Mucosa of descending colon (tissue), 3 donors: ENCODE measurements around the gene ACOXL. TPM values are rescaled to one million over a fixed set of nuclear protein-coding genes. Genes with fewer than 3 reads are reported as not detected.

Experiments
- ATAC-seq: fragments of 200-7000 bp; cut with Tn5 transposase; one replicate; pipeline ENCODE4 v1.9.1; 2020; ENCODE audit warnings: mild to moderate bottlenecking, moderate library complexity
- DNase-seq, 3 donors: peaks; one replicate each; pipeline ENCODE4 v3.0.0-alpha.2; 2020
- H3K36me3 ChIP-seq: fragments of 200-600 bp; one replicate; pipeline ENCODE4 v1.8.0; 2021; ENCODE audit warnings: low read depth, mild to moderate bottlenecking
- H3K4me1 ChIP-seq: fragments of 200-600 bp; one replicate; pipeline ENCODE4 v1.8.0; 2021; ENCODE audit warnings: low read depth, mild to moderate bottlenecking
- H3K4me3 ChIP-seq: fragments of 200-600 bp; one replicate; pipeline ENCODE4 v1.8.0; 2021; ENCODE audit warnings: mild to moderate bottlenecking
- H3K9me3 ChIP-seq: fragments of 200-600 bp; one replicate; pipeline ENCODE4 v1.8.0; 2021; ENCODE audit warnings: mild to moderate bottlenecking
- CTCF ChIP-seq: fragments of 200-600 bp; IDR thresholded peaks from one replicate; pipeline ENCODE4 v1.8.0; 2022; ENCODE audit warnings: antibody characterized with exemption, mild to moderate bottlenecking
- intact Hi-C, 2 donors: fragments of 100-400 bp; cut with DNase I in 1 of 2; cut with micrococcal nuclease in 1 of 2; formaldehyde crosslinking; loops; one replicate each; pipeline versions ENCODE4 v1.11.0 to v1.11.1; 2022; cut with DNase I, micrococcal nuclease
- total RNA-seq, 3 donors: library from RNA; stranded (reverse); fragmentation: NEBNext Ultra II Directional in 2 of 3; extraction: Animal tissue kit (Norgen Biotek cat#: 25700) in 2 of 3; gene quantifications; one replicate each; pipeline versions ENCODE4 v1.2.1 to v1.2.4, GENCODE V29; 2021 to 2023
- donor health status: DM: no; HTN: no; CAD: no; lungs with moderate emphysema.
- donor health status: DM: no; HTN: no; CAD: no.
- donor health status: DM: no; HTN: yes; CAD: no.

ACOXL gene
- total RNA-seq, 3 donors from 2014 or later = 0.51 to 1.2 (median 0.87) TPM

- Histone ChIP-seq H3K9me3 (no peaks in the 10 kb centered on the region), H3K36me3 (no peaks in the 10 kb centered on the region), H3K4me1 (no peaks in the 10 kb centered on the region), H3K4me3 (no peak overlapping the region)
- ATAC-seq = no peak
- intact Hi-C loops = no loop called here
- DNase-seq = no peak
- TF ChIP-seq CTCF = no peak
Measured at GRCh38 chr2:110807522-110807921, 75.1 kb downstream of the ACOXL start.

- TF ChIP-seq CTCF = no peak
- Histone ChIP-seq H3K4me1 (no peaks in the 10 kb centered on the region), H3K4me3 (no peak overlapping the region), H3K9me3 (no peaks in the 10 kb centered on the region), H3K36me3 (no peaks in the 10 kb centered on the region)
- ATAC-seq = no peak
- intact Hi-C loops = no loop called here
- DNase-seq = no peak
Measured at GRCh38 chr2:110810404-110810803, 78.0 kb downstream of the ACOXL start.

GRCh38 chr2:110812726-110813645 is 80.6 kb downstream of the ACOXL start:
- intact Hi-C loops = no loop called here
- no peak for ATAC-seq
- DNase-seq = no peak
- H3K36me3 ChIP-seq = no peaks in the 10 kb centered on the region
- TF ChIP-seq CTCF = no peak
- H3K9me3 ChIP-seq = no peaks in the 10 kb centered on the region
- H3K4me3 ChIP-seq = no peak overlapping the region
- H3K4me1 ChIP-seq = no peaks in the 10 kb centered on the region

GRCh38 chr2:110813896-110814295 is 81.5 kb downstream of the ACOXL start:
- no peak for DNase-seq

GRCh38 chr2:110815938-110816337 is 83.6 kb downstream of the ACOXL start:
- no peaks in the 10 kb centered on the region for H3K36me3 ChIP-seq
- intact Hi-C loops = no loop called here
- no peak for TF ChIP-seq CTCF
- DNase-seq (no peak), ATAC-seq (no peak)
- no peak overlapping the region for H3K4me3 ChIP-seq
- no peaks in the 10 kb centered on the region for H3K4me1 ChIP-seq
- H3K9me3 ChIP-seq = no peaks in the 10 kb centered on the region

More at GRCh38 chr2:110813896-110814295, 81.5 kb downstream of the ACOXL start:
- Histone ChIP-seq H3K36me3 (no peaks in the 10 kb centered on the region), H3K4me3 (no peak overlapping the region), H3K9me3 (no peaks in the 10 kb centered on the region), H3K4me1 (no peaks in the 10 kb centered on the region)
- TF ChIP-seq CTCF = no peak
- intact Hi-C loops = no loop called here
- ATAC-seq = no peak
